GM23338 (cell line): Measurements from ENCODE around the gene NPW. TPM values are rescaled to one million over a fixed set of nuclear protein-coding genes. Genes with fewer than 3 reads are reported as not detected.

Experiments used
- ATAC-seq: fragments of 200-7000 bp; cut with Tn5 transposase; 3 replicates; pipeline ENCODE4 v1.9.1; 2020
- DNase-seq: peaks from one replicate; pipeline ENCODE4 v3.0.0-alpha.2; 2015; ENCODE audit warnings: low spot score
- H2AFZ ChIP-seq: fragments of 200-600 bp; sonication (generic); 2 replicates; pipeline ENCODE4 v1.8.0; 2016; ENCODE audit warnings: antibody characterized with exemption, mild to moderate bottlenecking, moderate library complexity
- H3F3A ChIP-seq: fragments of 200-600 bp; sonication (generic); replicated peaks from 2 replicates; pipeline ENCODE4 v1.8.0; 2017; ENCODE audit warnings: antibody characterized with exemption, mixed run types, low read depth
- H3K27ac ChIP-seq: fragments of 200-600 bp; sonication (generic); 2 replicates; pipeline ENCODE4 v1.6.1; 2016; ENCODE audit warnings: low read depth
- H3K27me3 ChIP-seq: fragments of 200-600 bp; sonication (generic); 2 replicates; pipeline ENCODE4 v1.8.0; 2016; ENCODE audit warnings: mild to moderate bottlenecking, mixed run types, moderate library complexity; ENCODE audit not compliant: insufficient read depth
- H3K36me3 ChIP-seq: fragments of 200-600 bp; sonication (generic); 2 replicates; pipeline ENCODE4 v1.8.0; 2016; ENCODE audit warnings: mild to moderate bottlenecking; ENCODE audit not compliant: insufficient read depth
- H3K4me1 ChIP-seq: fragments of 200-600 bp; sonication (generic); 2 replicates; pipeline ENCODE4 v1.8.0; 2016; ENCODE audit warnings: mild to moderate bottlenecking, moderate library complexity; ENCODE audit not compliant: insufficient read depth
- H3K4me2 ChIP-seq: fragments of 200-600 bp; sonication (generic); 2 replicates; pipeline ENCODE4 v1.7.1; 2017; ENCODE audit warnings: mixed run types
- H3K4me3 ChIP-seq: fragments of 200-600 bp; sonication (generic); 2 replicates; pipeline ENCODE4 v1.6.1; 2016; ENCODE audit warnings: mixed run types
- H3K79me2 ChIP-seq: fragments of 200-600 bp; sonication (generic); replicated peaks from 2 replicates; pipeline ENCODE4 v1.8.0; 2017; ENCODE audit warnings: mild to moderate bottlenecking; ENCODE audit not compliant: insufficient read depth
- H3K9me2 ChIP-seq: fragments of 200-600 bp; sonication (generic); 2 replicates; pipeline ENCODE4 v1.8.0; 2017; ENCODE audit not compliant: insufficient read depth
- H4K20me1 ChIP-seq: fragments of 200-600 bp; sonication (generic); replicated peaks from 2 replicates; pipeline ENCODE4 v1.8.0; 2017; ENCODE audit warnings: mild to moderate bottlenecking; ENCODE audit not compliant: insufficient read depth
- H3K27ac Mint-ChIP-seq: 2 replicates; pipeline ENCODE4 v1.8.0; 2020; ENCODE audit warnings: inconsistent platforms, mild to moderate bottlenecking, moderate library complexity, mixed read lengths
- H3K27me3 Mint-ChIP-seq: 3 replicates; pipeline ENCODE4 v1.8.0; 2022; ENCODE audit warnings: low read depth, mild to moderate bottlenecking, moderate library complexity, mixed read lengths, inconsistent platforms; ENCODE audit not compliant: insufficient read depth, poor library complexity
- H3K36me3 Mint-ChIP-seq: 3 replicates; pipeline ENCODE4 v1.8.0; 2021; ENCODE audit warnings: low read depth, mild to moderate bottlenecking, inconsistent platforms, moderate library complexity, mixed read lengths
- H3K4me1 Mint-ChIP-seq: 3 replicates; pipeline ENCODE4 v1.8.0; 2020; ENCODE audit warnings: mild to moderate bottlenecking, inconsistent platforms, mixed read lengths
- H3K4me3 Mint-ChIP-seq: 3 replicates; pipeline ENCODE4 v1.8.0; 2021; ENCODE audit warnings: moderate library complexity, mild to moderate bottlenecking, inconsistent platforms, mixed read lengths
- H3K9me3 Mint-ChIP-seq: 3 replicates; pipeline ENCODE4 v1.8.0; 2020; ENCODE audit warnings: moderate library complexity, mild to moderate bottlenecking, inconsistent platforms, mixed read lengths
- EZH2 ChIP-seq: fragments of 200-600 bp; sonication (generic); IDR thresholded peaks from one replicate; pipeline ENCODE4 v1.8.0; 2017; ENCODE audit warnings: antibody characterized with exemption, mild to moderate bottlenecking, low read depth; ENCODE audit not compliant: unreplicated experiment
- JUNB ChIP-seq: IDR thresholded peaks from one replicate; pipeline ENCODE4 v1.6.1; 2016; ENCODE audit warnings: antibody characterized with exemption; ENCODE audit not compliant: unreplicated experiment
- NANOG ChIP-seq: IDR thresholded peaks from 2 replicates; pipeline ENCODE4 v1.6.1; 2016; ENCODE audit warnings: antibody characterized with exemption, borderline replicate concordance
- REST ChIP-seq: IDR thresholded peaks from one replicate; pipeline ENCODE4 v1.6.1; 2018; ENCODE audit warnings: antibody characterized with exemption; ENCODE audit not compliant: unreplicated experiment
- STAT1 ChIP-seq: IDR thresholded peaks from one replicate; pipeline ENCODE4 v1.6.1; 2016; ENCODE audit warnings: antibody characterized with exemption; ENCODE audit not compliant: unreplicated experiment
- ZNF462 ChIP-seq: fragments of 250-450 bp; sonication (Bioruptor Pico); IDR thresholded peaks from 2 replicates; pipeline ENCODE4 v1.5.0; 2020; ENCODE audit warnings: mild to moderate bottlenecking, moderate library complexity
- polyA plus RNA-seq: library from polyadenylated mRNA; unstranded; fragments of >200 nt; fragmentation: Nextera tagmentation; extraction: Ambion mirVana; gene quantifications from 2 replicates; pipeline ENCODE4 v1.2.1, GENCODE V29; 2016
- total RNA-seq: library from RNA; depleted of rRNA; stranded (reverse); fragments of >200 nt; shearing (Covaris generic); gene quantifications from 2 replicates; pipeline ENCODE4 v1.2.3, GENCODE V29; 2014

NPW gene
- total and polyA plus RNA-seq, 2 experiments from 2014 or later, result 4.5 to 37.6 TPM

DNA sequence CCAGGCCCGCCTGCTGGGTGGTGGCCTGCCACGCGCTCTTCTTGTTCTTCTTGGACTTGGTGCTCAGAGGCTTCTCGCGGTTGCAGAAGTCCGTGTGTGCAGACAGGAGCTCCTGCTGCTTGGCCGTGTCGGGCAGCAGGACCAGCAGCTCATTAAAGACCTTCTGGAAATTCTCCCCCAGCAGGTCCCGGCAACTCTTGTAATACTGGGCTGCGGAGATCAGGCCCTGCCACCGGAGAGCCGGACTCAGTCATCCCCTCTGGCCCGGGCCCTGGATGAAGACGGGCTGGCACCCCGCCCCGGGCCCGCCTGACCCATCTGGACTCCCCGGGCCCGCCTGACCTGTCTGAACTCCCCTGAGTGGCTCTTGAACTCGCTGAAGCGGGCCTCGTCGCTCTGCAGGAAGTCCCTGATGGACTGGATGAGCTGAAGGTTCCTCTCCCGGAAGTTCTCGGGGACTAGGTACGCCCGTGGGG, 21.2 kb upstream of the NPW start:
- Mint-ChIP-seq H3K4me3 (no peak overlapping the region; the same call in 2 of the 3 replicates), H3K9me3 (no peaks in the 10 kb centered on the region), H3K36me3 (peaks cover 31% of the 10 kb centered on the region), H3K4me1 (peaks cover under 1% of the 10 kb centered on the region; the same call in 2 of the 3 replicates), H3K27me3 (peaks cover 3% of the 10 kb centered on the region), H3K27ac (no peak overlapping the region)
- no peak overlapping the region for H3K4me2 ChIP-seq
- H3K27me3 ChIP-seq, result no peaks in the 10 kb centered on the region
- peaks cover 2% of the 10 kb centered on the region for H4K20me1 ChIP-seq
- no peak overlapping the region for H3K27ac ChIP-seq
- H3K4me3 ChIP-seq, result no peak overlapping the region
- H2AFZ ChIP-seq, result no peak overlapping the region
- DNase-seq (no peak), ATAC-seq (no peak)
- H3K4me1 ChIP-seq, result no peaks in the 10 kb centered on the region
- 0 out of 2 replicates have a peak, but pooled peaks cover 12% of the 10 kb centered on the region for H3F3A ChIP-seq
- peaks cover 6% of the 10 kb centered on the region for H3K79me2 ChIP-seq
- TF ChIP-seq STAT1 (no peak), REST (no peak), EZH2 (no peak), NANOG (no peak), ZNF462 (CRISPR knock-in tag) (no peak), JUNB (no peak)
- no peaks in the 10 kb centered on the region; the same call in 1 of the 2 replicates for H3K36me3 ChIP-seq
- no peaks in the 10 kb centered on the region for H3K9me2 ChIP-seq
